ENCODE measurements around the gene RCAN2.
A peak's percentile ranks its signal among the peaks of the same experiment; 100 is the strongest.

Gene RCAN2

GRCh38 chr6:46400898-46401297, 90.4 kb downstream of the RCAN2 start:
- no peak overlapping the region for H3K9ac ChIP-seq
- H2AFZ ChIP-seq = no peak overlapping the region
- no peaks in the 10 kb centered on the region for H3K9me3 ChIP-seq (ENCODE audit: control insufficient read depth, low read length)
- H3K36me3 ChIP-seq (ENCODE audit: control insufficient read depth, insufficient read depth, low read length) = no peaks in the 10 kb centered on the region
- no peak overlapping the region for H3K4me3 ChIP-seq (ENCODE audit: low read depth, low read length)
- no peaks in the 10 kb centered on the region for H3K27me3 ChIP-seq (ENCODE audit: control insufficient read depth, insufficient read depth, low read length)
- H3K79me2 ChIP-seq = no peaks in the 10 kb centered on the region
- H3K27ac ChIP-seq = no peak overlapping the region
- H3K4me1 ChIP-seq = no peaks in the 10 kb centered on the region
- no peak overlapping the region for H3K4me2 ChIP-seq (ENCODE audit: low read length)
- no peak for TF ChIP-seq CTCF (IDR thresholded peaks at IDR 0.05)

GRCh38 chr6:46395530-46395929, 95.7 kb downstream of the RCAN2 start:
- Histone ChIP-seq H3K79me2 (peaks cover 3% of the 10 kb centered on the region), H3K9ac (no peak overlapping the region), H3K4me1 (peaks cover 5% of the 10 kb centered on the region), H3K36me3 (ENCODE audit: control insufficient read depth, insufficient read depth, low read length) (no peaks in the 10 kb centered on the region), H2AFZ (no peak overlapping the region), H3K9me3 (ENCODE audit: control insufficient read depth, low read length) (no peaks in the 10 kb centered on the region), H3K4me2 (ENCODE audit: low read length) (no peak overlapping the region), H3K27me3 (ENCODE audit: control insufficient read depth, insufficient read depth, low read length) (no peaks in the 10 kb centered on the region), H3K4me3 (ENCODE audit: low read depth, low read length) (no peak overlapping the region), H3K27ac (no peak overlapping the region)
- no peak for TF ChIP-seq CTCF (IDR thresholded peaks at IDR 0.05)

- Histone ChIP-seq H3K27me3 (ENCODE audit: control insufficient read depth, insufficient read depth, low read length) (no peaks in the 10 kb centered on the region), H3K4me3 (ENCODE audit: low read depth, low read length) (no peak overlapping the region), H3K9me3 (ENCODE audit: control insufficient read depth, low read length) (no peaks in the 10 kb centered on the region), H2AFZ (peak overlapping the region; percentile 13), H3K4me2 (ENCODE audit: low read length) (no peak overlapping the region), H3K4me1 (peaks cover 5% of the 10 kb centered on the region), H3K79me2 (peaks cover 3% of the 10 kb centered on the region), H3K9ac (no peak overlapping the region), H3K36me3 (ENCODE audit: control insufficient read depth, insufficient read depth, low read length) (no peaks in the 10 kb centered on the region), H3K27ac (no peak overlapping the region)
- TF ChIP-seq CTCF (IDR thresholded peaks at IDR 0.05) = no peak
Observed at GRCh38 chr6:46393940-46394337, 97.3 kb downstream of the RCAN2 start.

- Histone ChIP-seq H3K4me1 (peaks cover 5% of the 10 kb centered on the region), H3K27ac (no peak overlapping the region), H3K4me3 (ENCODE audit: low read depth, low read length) (no peak overlapping the region), H3K36me3 (ENCODE audit: control insufficient read depth, insufficient read depth, low read length) (no peaks in the 10 kb centered on the region), H3K27me3 (ENCODE audit: control insufficient read depth, insufficient read depth, low read length) (no peaks in the 10 kb centered on the region), H2AFZ (peak overlapping the region; percentile 13), H3K9me3 (ENCODE audit: control insufficient read depth, low read length) (no peaks in the 10 kb centered on the region), H3K4me2 (ENCODE audit: low read length) (no peak overlapping the region), H3K79me2 (peaks cover 6% of the 10 kb centered on the region), H3K9ac (no peak overlapping the region)
- TF ChIP-seq CTCF (IDR thresholded peaks at IDR 0.05) = no peak
Observed at GRCh38 chr6:46393161-46393939, 97.9 kb downstream of the RCAN2 start.

- Histone ChIP-seq H3K9ac (no peak overlapping the region), H3K79me2 (peaks cover 6% of the 10 kb centered on the region), H3K4me1 (peaks cover 5% of the 10 kb centered on the region), H3K4me2 (ENCODE audit: low read length) (no peak overlapping the region), H3K4me3 (ENCODE audit: low read depth, low read length) (no peak overlapping the region), H3K27ac (no peak overlapping the region), H3K27me3 (ENCODE audit: control insufficient read depth, insufficient read depth, low read length) (no peaks in the 10 kb centered on the region), H3K36me3 (ENCODE audit: control insufficient read depth, insufficient read depth, low read length) (no peaks in the 10 kb centered on the region), H3K9me3 (ENCODE audit: control insufficient read depth, low read length) (no peaks in the 10 kb centered on the region), H2AFZ (no peak overlapping the region)
- TF ChIP-seq CTCF (IDR thresholded peaks at IDR 0.05) = no peak
Observed at GRCh38 chr6:46392294-46392693, 99.0 kb downstream of the RCAN2 start.
